ENCODE results near the gene IL24. TPM values are rescaled to one million over a fixed set of nuclear protein-coding genes. Genes with fewer than 3 reads are reported as not detected.

Gene IL24
- polyA plus RNA-seq, 1 donor (not counting 4 experiments of a cell fraction or from before 2014, with no cell fraction given): 2.3 TPM

GRCh38 chr1:206913766-206914537 is 16.7 kb downstream of the IL24 start:
- H2AFZ ChIP-seq (ENCODE audit: control insufficient read depth, low read length): no peak overlapping the region
- H3K9me1 ChIP-seq (ENCODE audit: control insufficient read depth, extremely low read depth, insufficient read depth, low read length): no peaks in the 10 kb centered on the region
- no peaks in the 10 kb centered on the region for H3K36me3 ChIP-seq (ENCODE audit: control insufficient read depth in 2 of 2, extremely low read depth in 1 of 2, insufficient read depth in 2 of 2, low read length in 2 of 2)
- dilution Hi-C loops (cut with MboI; ENCODE audit: extremely low pct_ligation_motif_present, low sequenced_read_pairs): no loop called here
- H3K4me1 ChIP-seq (ENCODE audit: control insufficient read depth, extremely low read depth, insufficient read depth, low read length): peaks cover 15% of the 10 kb centered on the region
- H4K20me1 ChIP-seq (ENCODE audit: control insufficient read depth, extremely low read depth, insufficient read depth, low read length): no peaks in the 10 kb centered on the region
- FAIRE-seq (no peak), DNase-seq (ENCODE audit: low read depth, low spot score) (no peak)
- H3K4me2 ChIP-seq (ENCODE audit: control insufficient read depth, extremely low read depth, insufficient read depth, low read depth, low read length): no peak overlapping the region
- no peaks in the 10 kb centered on the region for H3K27me3 ChIP-seq (ENCODE audit: control insufficient read depth, extremely low read depth, insufficient read depth, low read length)
- TF ChIP-seq CTCF (optimal IDR thresholded peaks at IDR 0.05 in 1 of 3, IDR thresholded peaks at IDR 0.05 in 1 of 3, conservative IDR thresholded peaks at IDR 0.05 in 1 of 3; ENCODE audit: extremely low read depth in 1 of 3, insufficient read depth in 2 of 3, low read length in 3 of 3) (no peak), EZH2 (IDR thresholded peaks at IDR 0.05; ENCODE audit: low read length) (no peak)
- H3K9me3 ChIP-seq (ENCODE audit: control insufficient read depth, low read depth, low read length): no peaks in the 10 kb centered on the region
- no peaks in the 10 kb centered on the region for H3K79me2 ChIP-seq (ENCODE audit: control insufficient read depth, insufficient read depth, low read length)
- no peak overlapping the region for H3K4me3 ChIP-seq (ENCODE audit: control insufficient read depth in 2 of 3, extremely low read depth in 1 of 3, insufficient read depth in 2 of 3, low read depth in 1 of 3, low read length in 3 of 3)
- H3K9ac ChIP-seq (ENCODE audit: control insufficient read depth, extremely low read depth, insufficient read depth, low read length): no peak overlapping the region
- H3K27ac ChIP-seq (ENCODE audit: control insufficient read depth, insufficient read depth, low read length): no peak overlapping the region

GRCh38 chr1:206915030-206915735 is 17.9 kb downstream of the IL24 start:
- no peak overlapping the region for H3K4me3 ChIP-seq (ENCODE audit: control insufficient read depth in 2 of 3, extremely low read depth in 1 of 3, insufficient read depth in 2 of 3, low read depth in 1 of 3, low read length in 3 of 3)
- dilution Hi-C loops (cut with MboI; ENCODE audit: extremely low pct_ligation_motif_present, low sequenced_read_pairs): no loop called here
- no peak overlapping the region for H2AFZ ChIP-seq (ENCODE audit: control insufficient read depth, low read length)
- H3K27me3 ChIP-seq (ENCODE audit: control insufficient read depth, extremely low read depth, insufficient read depth, low read length): no peaks in the 10 kb centered on the region
- H3K79me2 ChIP-seq (ENCODE audit: control insufficient read depth, insufficient read depth, low read length): no peaks in the 10 kb centered on the region
- H3K4me2 ChIP-seq (ENCODE audit: control insufficient read depth, extremely low read depth, insufficient read depth, low read depth, low read length): no peak overlapping the region
- no peak for FAIRE-seq
- no peaks in the 10 kb centered on the region for H4K20me1 ChIP-seq (ENCODE audit: control insufficient read depth, extremely low read depth, insufficient read depth, low read length)
- TF ChIP-seq CTCF (optimal IDR thresholded peaks at IDR 0.05 in 1 of 3, IDR thresholded peaks at IDR 0.05 in 1 of 3, conservative IDR thresholded peaks at IDR 0.05 in 1 of 3; ENCODE audit: extremely low read depth in 1 of 3, insufficient read depth in 2 of 3, low read length in 3 of 3) (no peak), EZH2 (IDR thresholded peaks at IDR 0.05; ENCODE audit: low read length) (no peak)
- H3K36me3 ChIP-seq (ENCODE audit: control insufficient read depth in 2 of 2, extremely low read depth in 1 of 2, insufficient read depth in 2 of 2, low read length in 2 of 2): no peaks in the 10 kb centered on the region
- H3K9me1 ChIP-seq (ENCODE audit: control insufficient read depth, extremely low read depth, insufficient read depth, low read length): no peaks in the 10 kb centered on the region
- no peak overlapping the region for H3K27ac ChIP-seq (ENCODE audit: control insufficient read depth, insufficient read depth, low read length)
- H3K9ac ChIP-seq (ENCODE audit: control insufficient read depth, extremely low read depth, insufficient read depth, low read length): no peak overlapping the region
- no peak for DNase-seq (ENCODE audit: low read depth, low spot score)
- no peaks in the 10 kb centered on the region for H3K9me3 ChIP-seq (ENCODE audit: control insufficient read depth, low read depth, low read length)
- H3K4me1 ChIP-seq (ENCODE audit: control insufficient read depth, extremely low read depth, insufficient read depth, low read length): peaks cover 8% of the 10 kb centered on the region
